Kidney (tissue), 14 donors: ENCODE data around the gene GMPPA. TPM values are rescaled to one million over a fixed set of nuclear protein-coding genes. Genes with fewer than 3 reads are reported as not detected.

Experiments used
- DNase-seq, 5 donors: peaks; one replicate each; pipeline ENCODE4 v3.0.0-alpha.2; 2013 to 2020
- FAIRE-seq: peaks from 2 replicates; lab custom pipeline; 2012; peaks lifted over from hg19 to GRCh38; lab: Jason Lieb, UNC
- H3K27ac ChIP-seq, 2 donors: one replicate each; pipeline ENCODE4 v1.7.0; 2013; ENCODE audit warnings: low read depth in 2 of 2, low read length in 2 of 2, inconsistent platforms in 1 of 2
- H3K27me3 ChIP-seq: one replicate; pipeline ENCODE4 v1.7.1; 2013; ENCODE audit warnings: low read length, inconsistent platforms; ENCODE audit not compliant: control insufficient read depth, insufficient read depth
- H3K36me3 ChIP-seq, 3 donors: one replicate each; pipeline versions ENCODE4 v1.7.0 to v1.7.1; 2013; ENCODE audit warnings: low read length in 3 of 3, control low read depth in 1 of 3, inconsistent platforms in 1 of 3; ENCODE audit not compliant: insufficient read depth in 3 of 3, control insufficient read depth in 2 of 3
- H3K4me1 ChIP-seq, 3 donors: one replicate each; pipeline versions ENCODE4 v1.7.0 to v1.7.1; 2013; ENCODE audit warnings: low read length in 3 of 3, inconsistent platforms in 1 of 3, low read depth in 1 of 3; ENCODE audit not compliant: control insufficient read depth in 2 of 3, insufficient read depth in 2 of 3
- H3K4me3 ChIP-seq, 3 donors: one replicate each; pipeline versions ENCODE4 v1.7.0 to v1.8.1; 2013; ENCODE audit warnings: low read length in 3 of 3, control low read depth in 1 of 3, inconsistent platforms in 1 of 3
- H3K9ac ChIP-seq, 3 donors: one replicate each; pipeline versions ENCODE4 v1.7.0 to v1.7.1; 2013; ENCODE audit warnings: low read length in 3 of 3, control low read depth in 1 of 3, inconsistent platforms in 1 of 3
- H3K9me3 ChIP-seq, 3 donors: one replicate each; pipeline versions ENCODE4 v1.7.0 to v1.7.1; 2013; ENCODE audit warnings: low read length in 3 of 3, control low read depth in 1 of 3, inconsistent platforms in 1 of 3; ENCODE audit not compliant: control insufficient read depth in 2 of 3, insufficient read depth in 1 of 3
- CTCF ChIP-seq: IDR thresholded peaks from 3 replicates; pipeline ENCODE4 v1.5.1; 2012; ENCODE audit warnings: mild to moderate bottlenecking, moderate library complexity, borderline replicate concordance; ENCODE audit not compliant: insufficient read depth; ENCODE audit errors: extremely low read depth
- intact Hi-C: fragments of 100-400 bp; cut with DNase I; formaldehyde crosslinking; loops from one replicate; pipeline ENCODE4 v1.11.1; 2022
- polyA plus RNA-seq: library from polyadenylated mRNA; stranded (reverse); fragments of 350-450 nt; fragmentation: Illumina TruSeq; extraction: RNeasy Lipid Tissue Mini Kit (QIAGEN cat#74804); gene quantifications from one replicate; pipeline ENCODE4 v1.2.3, GENCODE V29; 2014; ENCODE audit warnings: low read depth, low replicate concordance; ENCODE audit not compliant: insufficient read depth
- total RNA-seq: library from RNA; stranded (reverse); fragmentation: NEBNext Ultra II Directional; extraction: Animal tissue kit (Norgen Biotek cat#: 25700); gene quantifications from one replicate; pipeline ENCODE4 v1.2.1, GENCODE V29; 2021
- donor health status: control.
- donor health status: control.
- donor health status: control.
- donor health status: control.
- donor health status: control.
- donor health status: DM: yes; HTN: yes; CAD: no.
- donor health status: Normal renal cell carcinoma (clear cell type).

The GMPPA gene
- total and polyA plus RNA-seq, 2 donors from 2014 or later, result 33.9 to 53.1 TPM

- Histone ChIP-seq H3K27me3 (peaks cover 6% of the 10 kb centered on the region), H3K9ac (no peak overlapping the region), H3K4me1 (no peaks in the 10 kb centered on the region), H3K4me3 (no peak overlapping the region), H3K27ac (no peak overlapping the region), H3K36me3 (no peaks in the 10 kb centered on the region), H3K9me3 (no peaks in the 10 kb centered on the region)
- FAIRE-seq (no peak), DNase-seq (no peak)
- TF ChIP-seq CTCF, result no peak
- intact Hi-C loops, result loop anchor here (10.0 kb wide), 1 partner anchor 50 kb away; no protein-coding TSS in a partner anchor
Measured at GRCh38 chr2:219524817-219525216, 26.1 kb downstream of the GMPPA start.

GRCh38 chr2:219525533-219526232 lies 27.0 kb downstream of the GMPPA start:
- no peak overlapping the region for H3K27ac ChIP-seq
- DNase-seq (peak in 1 of 5 donors; percentile 61), FAIRE-seq (no peak)
- no peaks in the 10 kb centered on the region for H3K36me3 ChIP-seq
- no peak overlapping the region for H3K4me3 ChIP-seq
- H3K9me3 ChIP-seq, result no peaks in the 10 kb centered on the region
- intact Hi-C loops, result loop anchor here (10.0 kb wide), 1 partner anchor 51 kb away; no protein-coding TSS in a partner anchor
- no peaks in the 10 kb centered on the region for H3K4me1 ChIP-seq
- H3K9ac ChIP-seq, result no peak overlapping the region
- TF ChIP-seq CTCF, result no peak
- H3K27me3 ChIP-seq, result peaks cover 6% of the 10 kb centered on the region

- FAIRE-seq (no peak), DNase-seq (peak in 1 of 5 donors; percentile 71)
- Histone ChIP-seq H3K27me3 (peaks cover 6% of the 10 kb centered on the region), H3K9ac (no peak overlapping the region), H3K36me3 (no peaks in the 10 kb centered on the region), H3K4me1 (no peaks in the 10 kb centered on the region), H3K4me3 (no peak overlapping the region), H3K9me3 (no peaks in the 10 kb centered on the region), H3K27ac (no peak overlapping the region)
- TF ChIP-seq CTCF, result no peak
- intact Hi-C loops, result loop anchor here (10.0 kb wide), 1 partner anchor 52 kb away; no protein-coding TSS in a partner anchor
Measured at GRCh38 chr2:219526320-219527075, 27.8 kb downstream of the GMPPA start.
